ENCODE data around the gene L3MBTL4.

L3MBTL4 gene

DNA sequence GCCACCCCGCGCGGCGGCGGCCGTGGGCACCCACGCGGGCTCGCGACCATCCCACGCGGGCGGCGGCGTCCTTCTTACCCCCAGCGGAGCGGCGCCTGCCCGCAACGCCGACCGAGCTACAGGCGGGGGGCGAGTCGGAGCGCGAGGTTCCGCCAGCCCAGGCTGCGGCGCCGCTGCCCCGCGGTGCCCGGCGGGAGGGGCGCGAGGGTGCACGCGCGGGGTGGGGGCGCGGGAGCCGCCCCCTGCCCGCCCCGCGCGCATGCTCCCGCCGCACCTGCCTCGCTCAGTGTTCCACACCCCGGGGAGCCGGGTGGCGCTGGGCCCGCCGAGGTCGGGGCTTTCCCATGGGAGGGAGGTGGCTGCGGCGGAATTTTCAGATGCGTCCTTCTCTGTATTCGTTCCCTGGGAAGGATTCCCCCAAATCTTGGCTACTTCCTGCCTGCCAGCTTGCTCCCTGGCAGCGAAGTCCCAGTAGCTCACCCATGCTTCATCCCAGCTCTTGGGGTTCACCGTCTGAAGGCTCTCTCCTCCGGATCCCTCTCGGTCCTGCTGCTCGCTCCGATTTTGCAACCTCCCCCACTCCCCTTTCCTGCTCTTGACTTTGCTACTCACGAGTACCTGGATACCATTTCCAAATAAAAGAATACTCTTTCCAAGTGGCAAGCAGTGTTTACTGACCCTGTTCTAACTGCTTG is at the start of gene L3MBTL4:
TSS of gene L3MBTL4 (minus strand) at position 189 of the 695 bp plus-strand sequence. CDS start 103,286 bp downstream, outside the sequence.
- peak within 1 kb of the TSS; percentile 73 for H3K4me3 ChIP-seq (ENCODE audit: low read depth, low read length)
- TF ChIP-seq, protein P1, sequence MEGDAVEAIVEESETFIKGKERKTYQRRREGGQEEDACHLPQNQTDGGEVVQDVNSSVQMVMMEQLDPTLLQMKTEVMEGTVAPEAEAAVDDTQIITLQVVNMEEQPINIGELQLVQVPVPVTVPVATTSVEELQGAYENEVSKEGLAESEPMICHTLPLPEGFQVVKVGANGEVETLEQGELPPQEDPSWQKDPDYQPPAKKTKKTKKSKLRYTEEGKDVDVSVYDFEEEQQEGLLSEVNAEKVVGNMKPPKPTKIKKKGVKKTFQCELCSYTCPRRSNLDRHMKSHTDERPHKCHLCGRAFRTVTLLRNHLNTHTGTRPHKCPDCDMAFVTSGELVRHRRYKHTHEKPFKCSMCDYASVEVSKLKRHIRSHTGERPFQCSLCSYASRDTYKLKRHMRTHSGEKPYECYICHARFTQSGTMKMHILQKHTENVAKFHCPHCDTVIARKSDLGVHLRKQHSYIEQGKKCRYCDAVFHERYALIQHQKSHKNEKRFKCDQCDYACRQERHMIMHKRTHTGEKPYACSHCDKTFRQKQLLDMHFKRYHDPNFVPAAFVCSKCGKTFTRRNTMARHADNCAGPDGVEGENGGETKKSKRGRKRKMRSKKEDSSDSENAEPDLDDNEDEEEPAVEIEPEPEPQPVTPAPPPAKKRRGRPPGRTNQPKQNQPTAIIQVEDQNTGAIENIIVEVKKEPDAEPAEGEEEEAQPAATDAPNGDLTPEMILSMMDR (IDR thresholded peaks at IDR 0.05; ENCODE audit: borderline replicate concordance, insufficient read depth, low read depth, low read length): no peak

DNA sequence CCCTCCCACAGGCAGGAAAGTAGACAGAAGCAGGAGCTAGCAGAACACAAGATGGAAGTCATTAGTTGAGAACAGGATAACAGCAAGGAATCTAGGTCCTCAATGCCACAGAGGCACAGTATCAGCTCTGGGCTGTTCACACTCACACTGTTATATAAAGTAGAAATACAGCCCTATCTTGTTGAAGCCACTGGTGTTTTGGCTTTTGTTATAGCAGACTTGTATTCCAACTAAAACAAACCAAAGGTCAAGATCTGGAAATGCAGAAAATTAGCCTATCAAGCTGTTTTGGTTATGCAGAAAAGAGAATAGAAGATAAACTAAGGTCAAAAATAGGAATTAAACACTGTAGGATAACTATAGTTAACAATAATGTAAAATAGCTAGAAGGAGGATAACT is 37.5 kb upstream of the L3MBTL4 start:
- TF ChIP-seq, protein P1 (IDR thresholded peaks at IDR 0.05; ENCODE audit: borderline replicate concordance, insufficient read depth, low read depth, low read length): no peak
- no peak overlapping the region for H3K4me3 ChIP-seq (ENCODE audit: low read depth, low read length)

DNA sequence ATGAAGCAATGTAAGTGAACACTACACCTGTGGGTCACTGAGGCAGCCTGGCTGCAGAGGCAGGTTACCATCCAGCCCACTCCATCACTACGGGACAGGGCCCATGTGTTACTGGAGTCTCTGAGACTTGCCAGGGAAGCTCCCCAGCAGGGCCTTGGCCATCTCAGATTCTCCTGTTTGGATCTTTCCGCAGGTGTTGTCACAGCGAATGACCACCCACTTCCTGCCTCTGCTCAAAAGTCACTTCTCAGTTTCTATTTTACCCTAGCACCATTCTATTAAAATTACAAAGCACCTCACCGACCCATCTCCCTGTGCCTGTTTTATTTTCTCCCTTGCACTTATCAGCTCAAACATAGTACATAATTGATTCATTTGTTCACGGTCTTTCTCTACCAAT is 34.5 kb upstream of the L3MBTL4 start:
- no peak overlapping the region for H3K4me3 ChIP-seq (ENCODE audit: low read depth, low read length)
- TF ChIP-seq, protein P1 (IDR thresholded peaks at IDR 0.05; ENCODE audit: borderline replicate concordance, insufficient read depth, low read depth, low read length): no peak

DNA sequence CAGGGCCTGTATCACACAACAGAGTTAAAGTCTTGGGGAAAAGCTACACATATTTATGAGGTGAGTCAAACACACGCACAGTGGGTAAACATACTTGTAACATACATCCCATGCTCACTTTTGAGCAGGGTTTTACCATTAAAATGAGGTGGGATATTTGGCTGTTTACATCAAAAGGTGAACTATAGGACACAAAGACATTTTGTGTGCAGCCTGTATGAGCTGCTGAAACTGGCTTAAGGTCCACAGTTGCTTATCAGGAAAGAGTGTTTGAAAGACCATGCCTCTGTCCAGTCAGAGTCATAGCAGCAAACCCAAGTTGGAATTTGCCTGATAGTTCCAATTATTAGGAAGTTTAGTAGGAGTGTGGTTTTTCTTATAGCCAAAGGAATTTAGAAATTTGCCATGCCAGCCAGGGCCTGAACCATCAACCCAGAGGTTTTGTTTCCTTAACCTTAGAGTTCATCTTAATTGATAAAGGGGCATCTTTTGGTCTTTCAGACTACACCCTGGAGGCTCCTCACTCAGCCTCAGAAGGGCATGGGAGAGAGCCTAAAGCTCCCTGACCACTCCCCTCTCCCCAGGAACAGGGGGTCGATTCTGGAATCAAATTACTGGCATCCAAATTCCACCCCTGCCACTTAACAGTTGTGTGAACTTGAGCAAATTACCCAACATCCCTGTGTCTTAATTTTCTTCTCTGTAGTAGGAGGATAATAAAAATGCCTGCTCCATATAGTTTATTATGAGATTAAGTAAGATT is 29.9 kb upstream of the L3MBTL4 start:
- TF ChIP-seq, protein P1 (IDR thresholded peaks at IDR 0.05; ENCODE audit: borderline replicate concordance, insufficient read depth, low read depth, low read length): no peak

DNA sequence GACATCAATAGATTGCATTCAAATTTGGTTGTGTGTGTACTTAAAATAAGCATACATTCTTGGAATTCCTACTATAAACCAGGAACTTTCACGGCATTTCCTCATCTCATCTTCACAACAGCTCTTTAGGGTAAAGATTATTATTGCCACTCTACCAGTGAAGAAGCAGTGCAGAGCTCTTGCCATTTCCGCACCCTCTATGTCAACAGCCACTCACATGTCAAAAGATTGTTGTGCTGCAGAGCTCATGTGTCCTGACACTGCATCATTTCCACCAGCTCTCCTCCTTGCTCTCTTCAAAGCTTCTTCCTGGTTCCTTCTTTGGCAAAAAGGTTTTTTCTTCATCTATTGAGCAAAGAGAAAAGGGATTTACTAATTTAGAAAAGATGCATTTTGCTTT is 26.5 kb upstream of the L3MBTL4 start:
- TF ChIP-seq, protein P1 (IDR thresholded peaks at IDR 0.05; ENCODE audit: borderline replicate concordance, insufficient read depth, low read depth, low read length): no peak
- H3K4me3 ChIP-seq (ENCODE audit: low read depth, low read length): no peak overlapping the region

More for the DNA sequence above, 29.9 kb upstream of the L3MBTL4 start:
- H3K4me3 ChIP-seq (ENCODE audit: low read depth, low read length): no peak overlapping the region

DNA sequence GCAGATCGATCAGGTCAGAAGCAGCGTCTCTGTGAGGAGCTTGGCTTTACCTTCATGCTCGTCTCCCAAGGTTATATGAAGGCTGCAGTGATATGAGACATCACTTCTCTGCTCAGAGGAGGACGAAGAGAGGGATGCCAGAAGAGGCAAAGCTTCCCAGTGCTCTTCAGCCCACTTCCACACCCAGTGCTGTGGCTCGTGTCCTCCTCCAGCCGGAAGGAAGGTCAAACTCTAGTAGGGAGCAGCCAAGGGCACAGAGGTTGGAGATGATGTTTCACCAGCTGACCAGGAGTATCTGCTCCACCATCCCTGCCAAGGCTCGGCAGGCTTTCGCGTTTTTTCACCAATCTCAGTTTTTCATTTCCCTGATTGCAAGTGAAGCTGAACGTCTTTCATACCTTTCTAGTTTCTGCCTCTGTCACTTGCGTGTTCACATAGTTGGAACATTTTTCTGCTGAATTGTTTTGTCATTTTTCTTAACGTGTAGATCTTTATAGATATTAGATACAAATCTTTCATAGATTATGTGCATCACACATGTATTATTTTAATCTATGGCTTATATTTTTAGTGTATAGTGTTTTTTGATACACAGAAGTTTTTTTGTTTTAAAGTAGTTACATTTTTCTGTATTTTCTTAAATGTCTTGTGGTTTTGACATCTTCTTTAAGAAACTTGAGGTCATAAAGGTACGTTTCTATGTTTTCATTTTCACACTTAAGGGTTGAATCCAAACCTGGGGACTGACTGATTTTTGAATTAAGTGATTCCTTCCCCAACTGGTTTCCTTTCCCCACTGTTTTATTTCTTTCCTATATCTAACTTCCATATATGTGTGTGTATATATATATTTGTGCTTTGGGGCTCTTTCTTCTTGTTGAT is 23.5 kb upstream of the L3MBTL4 start:
- TF ChIP-seq, protein P1 (IDR thresholded peaks at IDR 0.05; ENCODE audit: borderline replicate concordance, insufficient read depth, low read depth, low read length): no peak

More for the DNA sequence above, 23.5 kb upstream of the L3MBTL4 start:
- peak overlapping the region; percentile 31 for H3K4me3 ChIP-seq (ENCODE audit: low read depth, low read length)
